GM12875 (cell line): Measurements from ENCODE around the gene CHST10.

Experiments
- H3K4me3 ChIP-seq: one replicate; pipeline ENCODE4 v1.5.1; 2011; ENCODE audit warnings: low read depth, low read length, control low read depth
- TF ChIP-seq, protein P1 (sequence below): IDR thresholded peaks from 2 replicates; pipeline ENCODE4 v1.5.1; 2011; ENCODE audit warnings: low read depth, mild to moderate bottlenecking, control low read depth, inconsistent platforms, low read length, moderate library complexity, borderline replicate concordance; ENCODE audit not compliant: insufficient read depth

CHST10 gene

DNA sequence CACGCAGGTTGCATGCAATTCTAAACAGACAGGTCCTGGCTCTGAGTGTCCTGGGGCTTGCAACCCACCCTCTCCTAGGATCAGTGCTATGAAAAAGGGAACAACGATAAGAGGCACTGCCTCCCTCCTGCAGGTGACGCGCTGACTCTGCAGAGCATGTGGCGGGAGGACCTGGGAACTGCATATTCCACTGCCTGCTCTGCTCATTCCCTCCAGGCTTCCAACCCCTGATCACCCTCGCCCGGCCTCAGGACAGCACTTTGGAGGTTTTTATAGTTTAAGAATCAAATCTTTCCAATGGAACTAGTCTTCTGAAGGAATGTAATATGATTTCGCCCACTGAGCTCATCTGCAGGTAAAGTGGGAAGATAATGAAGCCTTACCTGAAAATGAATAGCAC, 8.5 kb downstream of the CHST10 start:
- TF ChIP-seq, protein P1, sequence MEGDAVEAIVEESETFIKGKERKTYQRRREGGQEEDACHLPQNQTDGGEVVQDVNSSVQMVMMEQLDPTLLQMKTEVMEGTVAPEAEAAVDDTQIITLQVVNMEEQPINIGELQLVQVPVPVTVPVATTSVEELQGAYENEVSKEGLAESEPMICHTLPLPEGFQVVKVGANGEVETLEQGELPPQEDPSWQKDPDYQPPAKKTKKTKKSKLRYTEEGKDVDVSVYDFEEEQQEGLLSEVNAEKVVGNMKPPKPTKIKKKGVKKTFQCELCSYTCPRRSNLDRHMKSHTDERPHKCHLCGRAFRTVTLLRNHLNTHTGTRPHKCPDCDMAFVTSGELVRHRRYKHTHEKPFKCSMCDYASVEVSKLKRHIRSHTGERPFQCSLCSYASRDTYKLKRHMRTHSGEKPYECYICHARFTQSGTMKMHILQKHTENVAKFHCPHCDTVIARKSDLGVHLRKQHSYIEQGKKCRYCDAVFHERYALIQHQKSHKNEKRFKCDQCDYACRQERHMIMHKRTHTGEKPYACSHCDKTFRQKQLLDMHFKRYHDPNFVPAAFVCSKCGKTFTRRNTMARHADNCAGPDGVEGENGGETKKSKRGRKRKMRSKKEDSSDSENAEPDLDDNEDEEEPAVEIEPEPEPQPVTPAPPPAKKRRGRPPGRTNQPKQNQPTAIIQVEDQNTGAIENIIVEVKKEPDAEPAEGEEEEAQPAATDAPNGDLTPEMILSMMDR: no peak
- H3K4me3 ChIP-seq: no peak overlapping the region

GRCh38 chr2:100408104-100408503, 9.4 kb downstream of the CHST10 start:
- TF ChIP-seq, protein P1: no peak
- H3K4me3 ChIP-seq: no peak overlapping the region

DNA sequence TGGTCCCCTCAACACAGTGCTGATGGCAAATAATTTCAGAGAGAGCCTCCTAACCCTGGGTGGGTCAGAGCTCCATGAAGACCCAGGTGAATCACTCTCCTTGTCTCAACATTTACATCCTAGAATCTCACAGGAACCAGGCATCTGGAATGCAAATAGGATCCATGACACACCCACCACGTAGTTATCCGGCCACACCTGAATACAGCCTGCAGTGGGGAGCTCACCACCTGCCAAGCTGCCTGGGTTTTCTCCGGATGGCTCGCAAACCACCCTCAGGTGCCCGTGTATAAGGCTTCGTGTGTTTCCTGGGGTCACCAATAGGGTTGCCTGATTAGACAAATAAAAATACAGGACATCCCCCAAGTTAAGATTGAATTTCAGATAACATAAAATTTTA, 9.9 kb downstream of the CHST10 start:
- TF ChIP-seq, protein P1: no peak
- no peak overlapping the region for H3K4me3 ChIP-seq

GRCh38 chr2:100407073-100407472, 10.4 kb downstream of the CHST10 start:
- H3K4me3 ChIP-seq: no peak overlapping the region
- TF ChIP-seq, protein P1: no peak

- H3K4me3 ChIP-seq: no peak overlapping the region
- TF ChIP-seq, protein P1: no peak
Observed at GRCh38 chr2:100406120-100406508, 11.4 kb downstream of the CHST10 start.

GRCh38 chr2:100405403-100406119, 11.9 kb downstream of the CHST10 start:
- TF ChIP-seq, protein P1: no peak
- H3K4me3 ChIP-seq: no peak overlapping the region

DNA sequence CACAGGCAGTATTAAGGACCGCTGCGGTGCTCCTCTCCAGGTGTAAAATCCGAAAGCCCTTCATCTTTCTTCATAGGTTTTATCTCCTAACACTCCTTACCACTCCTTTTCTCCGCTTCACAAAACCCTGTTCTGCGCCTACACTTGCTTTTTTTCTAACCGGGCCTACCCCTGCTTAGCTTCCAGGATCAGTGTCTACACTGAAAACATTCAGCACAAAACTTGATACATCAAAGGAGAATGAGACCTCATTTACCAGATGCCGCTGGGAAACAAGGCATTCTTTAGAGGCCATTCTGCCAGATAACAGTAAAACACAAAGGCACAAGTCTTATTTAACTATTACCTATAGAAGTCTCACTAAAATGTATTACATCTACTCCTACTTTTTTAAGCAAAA, 13.1 kb downstream of the CHST10 start:
- H3K4me3 ChIP-seq: no peak overlapping the region
- TF ChIP-seq, protein P1: no peak
